Mammary epithelial cell (primary cell): ENCODE measurements around the gene SRRD.

Source experiments
- EZH2 ChIP-seq: IDR thresholded peaks from 2 replicates; pipeline ENCODE4 v1.6.1; 2012; ENCODE audit warnings: low read length, inconsistent platforms, borderline replicate concordance
- TF ChIP-seq, protein P1 (sequence below), 2 donors: IDR thresholded peaks in 1 of 2; conservative IDR thresholded peaks in 1 of 2; 2 replicates each; pipeline ENCODE4 v1.5.1; 2011 to 2012; ENCODE audit warnings: inconsistent platforms in 2 of 2, low read length in 2 of 2, mild to moderate bottlenecking in 2 of 2, control low read depth in 1 of 2, low read depth in 1 of 2; ENCODE audit not compliant: insufficient read depth in 1 of 2; ENCODE audit errors: extremely low read depth in 1 of 2

DNA sequence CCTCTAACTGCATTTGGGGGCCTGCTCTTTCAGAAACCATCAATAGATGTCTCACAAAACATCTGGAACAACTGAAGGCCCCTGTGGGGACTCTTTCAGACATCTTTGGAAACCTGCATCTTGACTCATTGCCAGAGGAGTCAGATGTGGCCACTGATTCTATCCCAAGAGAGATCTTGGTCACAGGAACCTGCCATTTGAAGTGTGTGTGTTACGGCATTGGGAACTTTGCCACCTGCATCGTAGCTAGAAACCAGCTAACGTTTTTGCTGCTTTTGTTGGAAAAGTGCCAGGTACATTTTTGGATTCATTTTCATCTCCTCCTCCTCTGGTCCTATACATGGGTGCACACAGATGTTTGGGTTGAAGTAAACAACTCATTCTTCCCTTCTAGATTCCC lies 4.3 kb downstream of the SRRD start:
- TF ChIP-seq, protein P1, sequence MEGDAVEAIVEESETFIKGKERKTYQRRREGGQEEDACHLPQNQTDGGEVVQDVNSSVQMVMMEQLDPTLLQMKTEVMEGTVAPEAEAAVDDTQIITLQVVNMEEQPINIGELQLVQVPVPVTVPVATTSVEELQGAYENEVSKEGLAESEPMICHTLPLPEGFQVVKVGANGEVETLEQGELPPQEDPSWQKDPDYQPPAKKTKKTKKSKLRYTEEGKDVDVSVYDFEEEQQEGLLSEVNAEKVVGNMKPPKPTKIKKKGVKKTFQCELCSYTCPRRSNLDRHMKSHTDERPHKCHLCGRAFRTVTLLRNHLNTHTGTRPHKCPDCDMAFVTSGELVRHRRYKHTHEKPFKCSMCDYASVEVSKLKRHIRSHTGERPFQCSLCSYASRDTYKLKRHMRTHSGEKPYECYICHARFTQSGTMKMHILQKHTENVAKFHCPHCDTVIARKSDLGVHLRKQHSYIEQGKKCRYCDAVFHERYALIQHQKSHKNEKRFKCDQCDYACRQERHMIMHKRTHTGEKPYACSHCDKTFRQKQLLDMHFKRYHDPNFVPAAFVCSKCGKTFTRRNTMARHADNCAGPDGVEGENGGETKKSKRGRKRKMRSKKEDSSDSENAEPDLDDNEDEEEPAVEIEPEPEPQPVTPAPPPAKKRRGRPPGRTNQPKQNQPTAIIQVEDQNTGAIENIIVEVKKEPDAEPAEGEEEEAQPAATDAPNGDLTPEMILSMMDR (conservative IDR thresholded peaks at IDR 0.05 in 1 of 2, IDR thresholded peaks at IDR 0.05 in 1 of 2; ENCODE audit: extremely low read depth in 1 of 2, insufficient read depth in 1 of 2, low read depth in 1 of 2, low read length in 2 of 2) = no peak
- TF ChIP-seq EZH2 = no peak
